HepG2 (cell line): ENCODE results near the gene SIMC1. TPM values are rescaled to one million over a fixed set of nuclear protein-coding genes. Genes with fewer than 3 reads are reported as not detected.
A peak's percentile ranks its signal among the peaks of the same experiment; 100 is the strongest.
"Not testable (repeated sequence)": the region's sequence is repeated elsewhere in the genome, so short reads cannot be mapped to it uniquely, and the experiment has no call there.

Experiments used
- ATAC-seq: fragments of 200-7000 bp; cut with Tn5 transposase; 3 replicates; pipeline ENCODE4 v1.9.1; 2020; ENCODE audit warnings: mild to moderate bottlenecking, moderate library complexity
- BruUV-seq: library from RNA; stranded (reverse); fragments of 400-500 nt; replicated peaks from 2 replicates; lab custom pipeline; 2021; lab: Mats Ljungman, UMichigan
- CTCF ChIA-PET: fragments of 300-600 bp; formaldehyde crosslinking; extraction: SDS; loops from one replicate; lab custom pipeline; 2021; ENCODE audit warnings: low total read pairs, inconsistent platforms, low intra/inter-chr PET ratio; lab: Yijun Ruan, JAX
- POLR2A ChIA-PET: fragments of 350-600 bp; sonication (Branson Sonifier 250); formaldehyde crosslinking; loops from one replicate; lab custom pipeline; 2020; ENCODE audit warnings: antibody characterized with exemption, inconsistent platforms; lab: Yijun Ruan, JAX
- DNase-seq: peaks from one replicate; pipeline ENCODE4 v3.0.0-alpha.2; 2015; ENCODE audit warnings: low spot score
- FAIRE-seq: peaks from 3 replicates; lab custom pipeline; 2011; peaks lifted over from hg19 to GRCh38; lab: Jason Lieb, UNC
- H2AFZ ChIP-seq: one replicate; pipeline ENCODE4 v1.6.1; 2011; ENCODE audit warnings: low read length, inconsistent platforms
- H3K27ac ChIP-seq: fragments of 300-600 bp; 3 replicates; pipeline ENCODE4 v1.8.0; 2011; ENCODE audit warnings: mixed run types, mild to moderate bottlenecking, mixed read lengths, low read length, inconsistent platforms; ENCODE audit not compliant: insufficient read depth; ENCODE audit errors: extremely low read length
- H3K27me3 ChIP-seq, 2 experiments: fragments of 200-600 bp in 1 of 2; 2 replicates in 1 of 2; 3 replicates in 1 of 2; pipeline versions ENCODE4 v1.6.0 to v1.8.0; 2011; ENCODE audit warnings: low read length in 2 of 2, mild to moderate bottlenecking in 2 of 2, moderate library complexity in 2 of 2, inconsistent platforms in 1 of 2; ENCODE audit not compliant: insufficient read depth in 2 of 2, control insufficient read depth in 1 of 2
- H3K36me3 ChIP-seq, 2 experiments: fragments of 200-600 bp in 1 of 2; replicated peaks in 1 of 2; 2 replicates in 1 of 2; 3 replicates in 1 of 2; pipeline versions ENCODE4 v1.5.1 to v1.8.0; 2011; ENCODE audit warnings: low read length in 2 of 2, inconsistent platforms in 1 of 2; ENCODE audit not compliant: insufficient read depth in 2 of 2, control insufficient read depth in 1 of 2
- H3K4me1 ChIP-seq: 2 replicates; pipeline ENCODE4 v1.5.1; 2012; ENCODE audit warnings: low read length, inconsistent platforms; ENCODE audit not compliant: insufficient read depth
- H3K4me2 ChIP-seq: 2 replicates; pipeline ENCODE4 v1.6.0; 2011; ENCODE audit warnings: low read depth, low read length, inconsistent platforms
- H3K4me3 ChIP-seq, 3 experiments: fragments of 200-600 bp in 1 of 3; sonication (generic), shearing (Covaris generic) in 1 of 3; replicated peaks in 1 of 3; 2 replicates each; pipeline ENCODE4 v1.5.1; 2011 to 2016; ENCODE audit warnings: low read length in 3 of 3, inconsistent platforms in 2 of 3, low read depth in 2 of 3, mild to moderate bottlenecking in 2 of 3, control low read depth in 1 of 3, mixed read lengths in 1 of 3; ENCODE audit not compliant: insufficient read depth in 1 of 3
- H3K79me2 ChIP-seq: one replicate; pipeline ENCODE4 v1.6.1; 2011; ENCODE audit warnings: low read length, inconsistent platforms; ENCODE audit not compliant: insufficient read depth
- H3K9ac ChIP-seq: 2 replicates; pipeline ENCODE4 v1.6.0; 2011; ENCODE audit warnings: mild to moderate bottlenecking, low read depth, low read length, inconsistent platforms; ENCODE audit not compliant: insufficient read depth
- H3K9me3 ChIP-seq: 2 replicates; pipeline ENCODE4 v1.5.1; 2012; ENCODE audit warnings: mild to moderate bottlenecking, low read length
- H4K20me1 ChIP-seq: 2 replicates; pipeline ENCODE4 v1.6.0; 2011; ENCODE audit warnings: inconsistent platforms, mild to moderate bottlenecking, low read length, moderate library complexity; ENCODE audit not compliant: insufficient read depth
- WGBS: methylation state at CpG from one replicate; pipeline ENCODE4 v1.1.6; 2017; ENCODE audit warnings: low lambda C conversion rate; 5-methylcytosine and 5-hydroxymethylcytosine counted together
- in situ Hi-C: cut with HindIII; loops from 2 replicates; pipeline ENCODE4 v1.10.0; 2017; ENCODE audit warnings: low pct_unique_long_range_greater_than_20kb; ENCODE audit not compliant: extremely low pct_ligation_motif_present
- intact Hi-C: fragments of 100-400 bp; cut with micrococcal nuclease; formaldehyde crosslinking; loops from one replicate; pipeline ENCODE4 v1.10.0; 2022; ENCODE audit not compliant: unreplicated experiment
- polyA plus RNA-seq, 8 experiments: library from polyadenylated mRNA; depleted of rRNA in 3 of 8; stranded (reverse) in 7 of 8; unstranded in 1 of 8; fragments of >200 nt; fragmentation: Illumina TruSeq in 4 of 8; extraction: Trizol in 4 of 8; gene quantifications; 2 replicates each; pipeline versions ENCODE4 v1.2.1 to v1.2.3, GENCODE V29; 2011 to 2016; ENCODE audit warnings: low read depth in 4 of 8, missing spikeins in 1 of 8, mixed read lengths in 1 of 8; ENCODE audit not compliant: insufficient read depth in 1 of 8
- total RNA-seq, 5 experiments: library from RNA; depleted of rRNA; stranded (reverse); fragments of >200 nt; fragmentation: Illumina TruSeq; extraction: Trizol; gene quantifications; 2 replicates each; pipeline ENCODE4 v1.2.3, GENCODE V29; 2016; ENCODE audit warnings: low read depth in 1 of 5

Gene SIMC1
- total and polyA plus RNA-seq, 2 of the 13 experiments (the other 11 are each of a cell fraction or from before 2014, with no cell fraction given): 5.4 to 6.8 TPM

GRCh38 chr5:176260682-176261081 is 22.5 kb downstream of the SIMC1 start:
- H3K79me2 ChIP-seq: not testable (repeated sequence)

GRCh38 chr5:176266448-176266847 is 28.2 kb downstream of the SIMC1 start:
- in situ Hi-C loops, H3K36me3 ChIP-seq, H3K4me3 ChIP-seq, H3K4me1 ChIP-seq, H3K27ac ChIP-seq, intact Hi-C loops, DNase-seq, H3K9ac ChIP-seq, ATAC-seq, H3K79me2 ChIP-seq, H3K4me2 ChIP-seq, H3K27me3 ChIP-seq, H3K9me3 ChIP-seq, CTCF ChIA-PET, H2AFZ ChIP-seq, H4K20me1 ChIP-seq, POLR2A ChIA-PET, BruUV-seq: not testable (repeated sequence)
- WGBS: 7% methylated on average over 1 of the region's 1 CpG
- FAIRE-seq: peak; percentile 53

More at GRCh38 chr5:176260682-176261081, 22.5 kb downstream of the SIMC1 start:
- H3K9ac ChIP-seq, H3K9me3 ChIP-seq, H3K4me1 ChIP-seq, ATAC-seq, H2AFZ ChIP-seq, H3K4me2 ChIP-seq, DNase-seq, intact Hi-C loops, H3K4me3 ChIP-seq, H3K27ac ChIP-seq, BruUV-seq, H3K36me3 ChIP-seq, in situ Hi-C loops, CTCF ChIA-PET, H3K27me3 ChIP-seq, POLR2A ChIA-PET, H4K20me1 ChIP-seq, FAIRE-seq: not testable (repeated sequence)
- WGBS: 94% methylated on average over 5 of the region's 5 CpGs

GRCh38 chr5:176289018-176289417 is 50.8 kb downstream of the SIMC1 start:
- intact Hi-C loops, BruUV-seq, in situ Hi-C loops: not testable (repeated sequence)

DNA sequence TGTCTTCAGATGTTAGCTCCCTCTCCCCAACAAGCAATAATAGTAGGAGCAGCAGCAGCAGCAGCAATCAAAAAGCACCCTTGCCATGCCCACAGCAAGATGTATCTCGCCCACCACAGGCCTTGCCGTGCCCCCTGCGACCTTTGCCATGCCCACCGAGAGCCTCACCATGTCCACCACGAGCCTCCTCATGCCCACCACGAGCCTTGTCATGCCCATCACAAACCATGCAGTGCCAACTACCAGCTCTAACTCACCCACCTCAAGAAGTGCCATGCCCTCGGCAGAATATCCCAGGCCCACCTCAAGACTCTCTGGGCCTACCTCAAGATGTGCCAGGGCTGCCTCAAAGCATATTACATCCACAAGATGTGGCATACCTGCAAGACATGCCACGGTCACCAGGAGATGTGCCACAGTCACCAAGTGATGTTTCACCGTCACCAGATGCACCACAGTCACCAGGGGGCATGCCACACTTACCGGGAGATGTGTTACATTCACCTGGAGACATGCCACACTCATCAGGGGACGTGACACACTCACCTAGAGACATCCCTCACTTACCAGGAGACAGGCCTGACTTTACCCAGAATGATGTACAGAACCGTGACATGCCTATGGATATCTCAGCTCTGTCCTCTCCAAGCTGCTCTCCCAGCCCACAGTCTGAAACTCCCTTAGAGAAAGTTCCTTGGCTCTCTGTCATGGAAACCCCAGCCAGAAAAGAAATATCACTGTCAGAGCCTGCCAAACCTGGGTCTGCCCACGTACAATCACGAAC is 52.0 kb downstream of the SIMC1 start:
- POLR2A ChIA-PET, H3K27ac ChIP-seq, H3K9ac ChIP-seq, FAIRE-seq, intact Hi-C loops, H3K79me2 ChIP-seq, ATAC-seq, in situ Hi-C loops, H3K4me2 ChIP-seq, H3K27me3 ChIP-seq, DNase-seq, H3K36me3 ChIP-seq, H2AFZ ChIP-seq, H3K4me3 ChIP-seq, H3K9me3 ChIP-seq, H4K20me1 ChIP-seq, H3K4me1 ChIP-seq, BruUV-seq, CTCF ChIA-PET: not testable (repeated sequence)
- 99% methylated on average over 9 of the region's 14 CpGs for WGBS

More at GRCh38 chr5:176289018-176289417, 50.8 kb downstream of the SIMC1 start:
- DNase-seq, H3K36me3 ChIP-seq, H3K9ac ChIP-seq, CTCF ChIA-PET, H3K27ac ChIP-seq, H3K79me2 ChIP-seq, H2AFZ ChIP-seq, H3K4me2 ChIP-seq, H3K27me3 ChIP-seq, H3K9me3 ChIP-seq, H3K4me1 ChIP-seq, POLR2A ChIA-PET, H3K4me3 ChIP-seq, H4K20me1 ChIP-seq, ATAC-seq, FAIRE-seq: not testable (repeated sequence)
